ENCODE measurements around the gene FSCN2.
A peak's percentile ranks its signal among the peaks of the same experiment; 100 is the strongest.

FSCN2 gene

DNA sequence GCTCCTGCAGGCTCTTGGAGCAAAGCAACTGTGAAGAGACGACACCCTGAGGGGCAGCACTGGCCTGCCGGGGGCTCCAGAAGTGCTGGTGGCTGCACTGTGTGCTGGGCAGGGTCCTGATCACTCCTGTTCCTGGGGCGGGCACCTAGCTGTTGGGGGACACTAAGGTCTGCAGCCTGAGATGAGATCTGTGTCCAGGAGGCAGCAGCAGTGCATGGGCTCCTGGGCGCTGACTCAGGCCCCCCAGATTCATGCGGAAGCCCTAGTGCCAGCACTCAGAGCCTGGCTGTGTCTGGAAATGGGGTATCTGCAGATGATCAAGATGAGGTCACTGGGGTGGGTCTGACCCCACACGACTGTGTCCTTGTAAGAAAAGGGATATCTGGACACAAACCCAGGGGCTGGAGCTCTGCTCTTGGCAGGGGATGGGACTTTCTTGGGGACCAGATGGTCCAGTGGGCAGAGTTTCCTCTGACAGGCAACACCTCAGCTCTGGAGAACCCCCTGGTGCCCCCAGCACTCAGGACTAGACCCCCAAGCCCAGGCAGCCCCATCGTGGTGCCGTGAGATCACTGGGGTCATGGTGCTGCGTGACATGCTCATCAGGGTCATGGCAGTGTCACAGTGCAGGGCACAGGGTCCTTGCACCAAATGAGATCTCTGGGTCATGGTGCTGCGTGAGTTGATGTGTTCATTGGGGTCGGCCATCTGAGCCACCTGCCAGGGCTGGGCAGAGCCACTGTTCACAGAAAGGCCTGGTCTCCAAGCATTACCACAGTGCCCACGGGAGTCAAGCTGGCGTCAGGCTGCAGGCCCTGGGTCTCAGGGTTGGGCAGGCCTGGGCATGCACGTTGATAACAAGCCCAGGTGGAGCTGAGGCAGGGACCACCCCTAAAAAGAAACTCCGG, 14.5 kb downstream of the FSCN2 start:
- no peak for DNase-seq

DNA sequence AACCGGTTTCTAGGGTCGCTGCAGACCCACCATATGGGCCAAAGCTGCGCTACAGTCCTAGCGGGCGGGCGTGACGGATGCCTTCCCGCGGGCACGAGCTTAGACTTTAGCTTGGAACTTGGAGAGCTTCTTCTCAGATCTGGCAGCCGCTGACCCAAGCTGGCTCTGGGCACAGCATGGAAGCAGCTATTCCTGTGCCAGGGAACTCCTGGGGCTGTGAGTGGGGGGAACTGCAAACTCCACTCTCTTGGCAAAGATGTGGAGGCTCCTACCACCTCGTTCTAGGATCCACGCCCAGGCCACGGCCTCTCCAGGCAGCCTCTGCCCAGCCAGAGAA, 15.1 kb downstream of the FSCN2 start:
- no peak for DNase-seq

DNA sequence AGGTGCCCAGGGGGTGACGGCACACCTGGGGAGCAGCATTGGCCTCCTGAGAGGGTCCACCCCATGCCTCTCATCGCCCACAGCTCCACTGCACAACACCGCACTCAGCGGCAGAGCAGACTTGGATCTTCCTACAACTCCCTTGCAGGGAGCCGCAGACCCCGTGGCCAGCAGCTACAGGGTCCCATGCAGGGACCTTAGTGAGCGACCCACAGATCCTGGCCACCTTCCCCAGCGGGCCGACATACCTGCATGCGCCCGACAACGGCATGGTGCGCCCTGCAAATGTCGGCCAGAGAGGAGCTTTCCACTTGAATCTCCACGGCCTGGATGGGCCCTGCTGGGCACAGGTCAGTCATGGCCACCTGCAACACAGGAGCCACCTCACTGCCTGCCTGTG, 15.6 kb downstream of the FSCN2 start:
- no peak for DNase-seq

- no peak for DNase-seq
Observed at GRCh38 chr17:81544281-81544974, 16.3 kb downstream of the FSCN2 start.

GRCh38 chr17:81545160-81545949, 17.2 kb downstream of the FSCN2 start:
- DNase-seq, result no peak

- DNase-seq, result no peak
Observed at GRCh38 chr17:81546906-81547613, 18.9 kb downstream of the FSCN2 start.

DNA sequence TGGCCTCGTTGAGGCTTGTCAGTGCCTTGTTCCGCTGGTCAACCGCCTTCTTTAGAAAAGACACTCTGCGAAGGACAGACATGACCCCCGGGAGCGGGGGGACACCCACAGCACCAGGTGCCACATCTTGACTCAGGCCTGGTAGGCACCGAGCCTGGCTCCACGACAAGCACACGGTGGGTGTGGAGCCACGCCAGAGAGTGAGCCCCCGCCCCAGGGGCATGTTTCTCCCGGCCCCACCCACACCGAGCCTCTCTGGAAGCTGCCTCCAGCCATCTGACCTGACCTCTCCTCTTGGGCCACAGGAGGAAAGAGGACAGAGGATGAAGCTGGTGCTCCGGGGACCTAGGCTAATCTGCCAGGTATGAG, 19.4 kb downstream of the FSCN2 start:
- DNase-seq, result no peak

GRCh38 chr17:81549031-81549557, 20.9 kb downstream of the FSCN2 start:
- DNase-seq, result no peak

- DNase-seq, result no peak
Observed at GRCh38 chr17:81549826-81550225, 21.6 kb downstream of the FSCN2 start.

DNA sequence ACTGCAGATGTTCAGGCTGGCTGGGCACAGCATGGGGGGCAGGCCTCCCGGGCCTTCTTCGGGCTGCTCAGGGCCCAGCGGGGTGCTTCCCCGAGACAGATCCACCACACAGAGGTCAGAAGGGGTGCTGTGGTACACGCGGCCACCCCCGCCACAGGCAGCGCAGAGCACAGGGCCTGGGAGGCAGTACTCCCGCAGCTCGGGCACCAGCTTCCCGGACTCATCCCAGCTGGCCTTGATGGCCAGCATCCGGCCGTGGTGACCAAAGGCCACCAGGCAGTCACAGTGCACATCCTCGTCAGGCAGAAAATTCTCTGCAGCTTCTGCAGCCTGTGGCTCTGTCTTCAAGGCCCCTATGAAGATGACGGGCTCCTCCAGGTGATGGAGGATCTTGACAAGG, 22.1 kb downstream of the FSCN2 start:
- no peak for DNase-seq

DNA sequence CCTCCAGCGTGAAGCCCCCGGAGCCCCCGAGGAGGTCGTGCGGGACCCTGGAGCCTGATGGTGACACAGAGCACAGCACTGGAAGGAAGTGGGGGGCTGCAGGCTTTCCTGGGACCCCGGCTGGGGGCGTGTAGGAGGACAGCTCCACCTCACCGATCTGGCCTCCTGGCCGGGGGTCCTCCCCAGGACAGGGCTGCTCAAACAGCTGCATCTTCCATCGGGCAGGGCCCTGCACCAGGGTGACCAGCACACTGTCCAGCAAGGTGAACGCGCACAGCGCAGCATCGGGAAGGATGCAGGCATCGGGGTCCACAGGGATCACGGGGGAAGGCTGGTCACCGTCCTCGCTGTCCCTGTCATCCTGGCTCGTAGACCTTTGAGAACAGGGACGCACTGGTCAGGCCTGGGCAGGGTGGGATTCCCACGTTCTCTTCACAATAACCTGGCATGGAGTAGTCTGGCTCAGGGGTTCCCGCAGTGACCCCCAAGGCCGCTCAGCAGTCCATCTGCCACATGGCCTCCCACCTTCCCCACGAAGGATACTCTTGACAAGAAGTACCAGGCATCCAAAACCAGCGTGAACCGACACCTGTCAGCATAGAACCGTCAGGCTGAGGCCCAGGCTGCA, 22.8 kb downstream of the FSCN2 start:
- DNase-seq, result no peak

DNA sequence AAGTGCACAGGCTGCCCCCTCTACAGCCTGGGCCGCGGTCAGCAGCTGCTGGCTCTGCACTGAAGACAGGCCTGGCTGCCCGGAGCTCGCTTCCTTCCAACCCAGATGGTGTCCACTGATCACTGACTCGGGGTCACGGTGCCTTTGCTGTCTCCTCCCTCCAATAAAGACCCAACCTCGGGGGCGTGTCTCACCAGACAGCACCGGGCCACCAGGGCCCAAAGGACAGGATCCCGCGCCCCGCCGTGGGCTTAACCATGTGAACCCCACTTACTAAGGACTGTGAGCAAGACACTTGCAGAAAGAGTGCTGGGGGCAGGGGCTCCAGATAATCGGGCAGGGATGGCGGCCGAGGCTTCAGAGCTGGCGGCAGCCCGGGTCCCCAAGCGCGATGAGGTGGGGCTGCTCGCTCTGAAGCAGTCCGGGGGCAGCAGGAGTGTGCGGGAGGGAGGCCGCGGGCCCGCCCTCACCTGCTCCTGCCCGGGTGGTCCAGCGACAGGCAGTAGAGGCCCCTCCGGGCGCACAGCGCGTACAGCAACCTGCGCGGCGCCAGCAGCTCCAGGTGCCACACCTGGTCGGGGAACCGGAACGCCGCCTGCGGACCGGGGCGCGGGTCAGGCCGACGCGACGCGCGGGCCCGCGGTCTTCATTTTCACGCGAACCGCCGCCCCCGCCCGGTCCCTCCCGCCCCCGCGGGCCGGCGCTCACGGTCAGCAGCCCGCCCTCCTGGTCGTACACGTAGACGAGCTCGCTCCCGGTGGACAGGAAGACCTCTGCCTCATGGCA, 23.5 kb downstream of the FSCN2 start:
- no peak for DNase-seq

- peak; percentile 85 for DNase-seq
Observed at GRCh38 chr17:81552244-81553017, 24.3 kb downstream of the FSCN2 start, which contains the start of gene FAAP100. FAAP100 (minus strand) TSS chr17:81552353; CDS start chr17:81552330, 23 bp downstream.

GRCh38 chr17:81553018-81553615, 24.9 kb downstream of the FSCN2 start:
- DNase-seq, result peak; percentile 85

DNA sequence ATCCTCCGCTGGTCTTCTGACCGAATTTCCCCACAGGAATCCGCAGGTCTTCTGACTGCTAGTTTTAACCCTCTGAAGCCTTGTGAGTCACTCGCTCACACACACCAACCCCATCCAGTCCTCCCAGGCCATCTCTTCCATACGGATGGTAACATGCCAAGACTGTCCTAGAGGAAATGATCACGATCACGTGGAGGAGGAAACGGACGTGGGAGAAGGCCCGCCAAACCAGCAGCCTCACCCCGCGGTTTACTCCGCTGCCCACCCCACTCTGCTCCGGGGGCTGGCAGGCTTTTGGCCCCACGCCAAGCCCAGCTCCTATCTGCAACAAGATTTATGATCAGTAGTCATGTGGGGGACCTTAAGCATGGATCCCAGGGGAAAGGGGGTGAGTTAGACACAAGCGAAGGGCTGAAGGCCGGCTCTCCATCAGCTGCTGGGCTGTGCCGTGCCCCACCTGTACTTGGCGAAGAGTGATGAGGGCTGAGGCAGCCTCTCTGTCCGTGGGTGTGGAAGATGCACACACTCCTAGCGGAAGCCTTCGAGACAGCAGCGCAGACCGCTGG, 25.5 kb downstream of the FSCN2 start:
- DNase-seq, result no peak

DNA sequence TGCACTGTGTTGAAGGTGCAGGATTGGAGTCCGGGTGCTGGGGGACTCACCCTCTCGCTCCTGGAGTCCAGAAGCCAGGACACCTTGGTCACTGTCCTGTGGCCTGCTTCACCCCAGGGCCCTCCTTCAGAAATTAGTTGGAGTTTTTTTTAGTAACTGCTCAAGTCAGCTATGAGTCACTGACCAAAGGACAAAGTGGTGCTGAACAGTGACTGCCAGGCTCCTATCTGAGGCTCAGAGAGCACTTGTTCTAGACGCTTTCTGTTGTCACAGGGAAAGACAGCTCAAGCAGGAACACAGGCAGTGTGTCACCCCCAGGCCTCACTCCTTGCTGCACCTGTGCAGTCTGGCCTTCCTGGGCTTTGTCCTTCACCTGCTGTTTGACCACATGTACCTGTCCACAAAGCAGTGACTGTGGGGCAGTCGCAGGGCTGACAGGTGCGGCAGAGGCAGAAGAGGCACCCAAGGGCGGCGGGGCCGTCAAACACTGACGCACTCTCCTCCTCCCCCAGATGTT, 28.1 kb downstream of the FSCN2 start:
- DNase-seq, result no peak

DNA sequence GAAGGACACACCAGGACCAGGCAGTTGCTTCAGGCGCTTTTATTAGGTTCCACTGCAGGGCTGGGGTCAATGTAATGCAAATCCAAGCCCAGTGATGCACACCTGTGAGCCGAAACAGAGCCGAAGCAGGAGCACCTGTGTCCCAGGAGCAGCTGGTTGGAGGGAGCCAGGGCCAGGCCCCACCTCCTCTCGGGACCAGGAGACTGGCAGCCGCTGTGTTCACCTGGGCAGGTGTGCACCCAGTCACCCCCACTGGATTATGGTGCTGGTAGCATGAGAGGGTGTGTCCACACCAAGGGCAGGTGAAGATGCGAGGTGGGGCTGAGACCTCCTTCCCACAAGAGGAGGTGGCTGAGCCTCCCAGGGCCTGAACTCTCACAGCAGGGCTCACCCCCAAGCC, 28.7 kb downstream of the FSCN2 start:
- no peak for DNase-seq

DNA sequence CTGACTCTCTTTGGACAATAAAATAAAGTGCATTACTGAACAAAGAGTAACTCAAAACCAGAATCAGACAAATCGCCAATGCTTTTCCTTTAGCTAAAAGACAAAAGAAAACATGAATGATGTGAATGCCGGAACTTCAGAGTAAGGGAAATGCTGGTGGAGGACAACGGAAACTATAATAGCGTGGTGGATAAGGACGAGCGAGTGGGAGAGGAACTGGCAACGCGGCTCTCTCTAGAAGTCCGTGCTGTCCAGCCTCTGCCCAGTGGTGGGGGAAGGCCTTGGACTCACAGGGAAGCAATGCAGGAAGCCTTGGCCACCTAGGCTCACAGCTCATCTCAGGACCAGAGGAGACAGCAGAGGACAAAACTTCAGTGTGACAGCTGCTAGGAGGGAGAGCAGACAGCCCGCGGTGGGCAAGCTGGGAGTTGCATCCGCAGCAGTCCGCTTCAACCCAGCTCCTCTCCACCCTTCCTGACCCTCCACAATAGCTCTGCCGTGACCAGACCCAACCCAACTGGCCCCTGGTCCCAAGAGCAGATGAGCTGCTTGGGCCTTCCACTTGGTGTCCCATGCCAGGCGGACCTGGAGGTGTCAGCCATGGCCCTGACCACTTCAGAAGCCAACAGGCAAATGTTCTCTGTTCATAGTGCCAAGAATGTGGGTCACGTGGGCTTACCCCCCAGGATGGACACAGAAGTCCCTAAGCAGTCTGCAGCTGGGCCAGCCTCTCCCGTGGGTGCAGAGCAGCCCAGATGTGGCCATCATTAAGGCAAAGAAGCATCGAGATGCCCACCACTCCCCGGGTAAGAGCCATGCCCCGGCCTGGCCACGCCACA, 29.3 kb downstream of the FSCN2 start:
- no peak for DNase-seq

DNA sequence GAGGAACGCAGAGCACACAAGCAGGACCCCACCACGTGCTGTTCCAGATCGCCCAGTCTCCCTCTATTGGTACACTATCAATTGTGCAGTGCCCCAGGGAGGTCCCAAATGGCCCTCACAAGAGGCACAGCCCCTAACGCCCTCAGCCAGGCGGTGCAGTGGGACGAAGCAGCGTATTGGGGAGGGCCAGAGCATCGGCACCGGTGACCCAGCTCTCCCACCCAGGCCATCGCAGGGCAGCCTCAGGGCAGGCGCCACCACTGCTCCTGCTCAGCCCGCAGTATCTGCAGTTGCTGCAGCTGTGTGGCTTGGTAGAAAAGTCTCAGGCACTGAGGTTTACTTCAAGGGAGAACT, 29.9 kb downstream of the FSCN2 start:
- DNase-seq, result no peak
